ENCODE data around the gene SMAD3. TPM values are rescaled to one million over a fixed set of nuclear protein-coding genes. Genes with fewer than 3 reads are reported as not detected.

SMAD3 gene
- total and polyA plus RNA-seq, 2 donors (not counting 1 experiment from before 2014, with no cell fraction given), result 55.9 to 163 TPM

DNA sequence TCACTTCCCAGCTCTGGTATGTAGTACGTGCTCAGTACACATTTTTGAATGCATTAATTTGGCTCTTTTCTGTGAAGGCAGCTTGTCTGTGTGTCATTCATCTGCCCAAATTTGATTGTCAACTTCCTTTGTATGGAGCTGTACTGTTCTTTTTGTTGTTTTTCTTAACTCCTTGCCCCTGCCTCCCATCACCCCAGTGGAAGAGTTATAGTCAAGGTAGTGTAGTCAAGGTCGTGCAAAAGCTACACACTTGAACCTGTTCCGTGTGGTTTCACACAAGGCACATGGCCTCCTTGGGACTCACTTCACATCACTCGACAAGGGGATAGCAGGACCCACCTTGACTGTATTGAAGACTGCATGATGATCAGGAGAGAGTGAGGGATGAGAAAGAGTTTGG lies 37.6 kb downstream of the SMAD3 start:
- H3K27ac Mint-ChIP-seq, result no peak overlapping the region
- no peak overlapping the region for H3K9ac ChIP-seq (ENCODE audit: low read length)
- ChIA-PET CTCF (interaction anchor here (0.9 to 8.3 kb wide), 9 partner anchors 10 to 156 kb away, joined by 3 to 109 read pairs (median 4); partner anchors contain the start of gene SMAD3), POLR2A (interaction anchor here (0.7 to 4.4 kb wide), 7 partner anchors 10 to 37 kb away, joined by 3 to 40 read pairs (median 4); partner anchors contain the start of gene SMAD3)
- no peaks in the 10 kb centered on the region for H3K27me3 ChIP-seq (replicated peaks in 1 of 4; ENCODE audit: control extremely low read depth in 1 of 4, control insufficient read depth in 3 of 4, insufficient read depth in 4 of 4, low read length in 3 of 4)
- H3K9me3 Mint-ChIP-seq (ENCODE audit: insufficient read depth), result no peaks in the 10 kb centered on the region
- H3K27me3 Mint-ChIP-seq, result no peaks in the 10 kb centered on the region
- intact Hi-C loops (cut with micrococcal nuclease), result no loop called here
- peaks cover 20% of the 10 kb centered on the region for H3K4me1 Mint-ChIP-seq
- H3K27ac ChIP-seq (ENCODE audit: low read length in 2 of 2), result peak overlapping the region; percentile 97 to 98
- H3K4me1 ChIP-seq (ENCODE audit: control insufficient read depth in 2 of 2, insufficient read depth in 2 of 2, low read length in 2 of 2), result peaks cover 97 to 99% of the 10 kb centered on the region in 2 donors
- DNase-seq (no peak), ATAC-seq (ENCODE audit: low read depth) (no peak)
- H3K79me2 ChIP-seq (ENCODE audit: control insufficient read depth, insufficient read depth, low read length), result peaks cover 99% of the 10 kb centered on the region
- H3K9me3 ChIP-seq (ENCODE audit: control extremely low read depth in 1 of 3, control insufficient read depth in 2 of 3, insufficient read depth in 1 of 3, low read length in 2 of 3), result no peaks in the 10 kb centered on the region
- H4K20me1 ChIP-seq (ENCODE audit: control insufficient read depth, insufficient read depth, low read length, poor library complexity, severe bottlenecking), result no peaks in the 10 kb centered on the region
- TF ChIP-seq, protein P1, sequence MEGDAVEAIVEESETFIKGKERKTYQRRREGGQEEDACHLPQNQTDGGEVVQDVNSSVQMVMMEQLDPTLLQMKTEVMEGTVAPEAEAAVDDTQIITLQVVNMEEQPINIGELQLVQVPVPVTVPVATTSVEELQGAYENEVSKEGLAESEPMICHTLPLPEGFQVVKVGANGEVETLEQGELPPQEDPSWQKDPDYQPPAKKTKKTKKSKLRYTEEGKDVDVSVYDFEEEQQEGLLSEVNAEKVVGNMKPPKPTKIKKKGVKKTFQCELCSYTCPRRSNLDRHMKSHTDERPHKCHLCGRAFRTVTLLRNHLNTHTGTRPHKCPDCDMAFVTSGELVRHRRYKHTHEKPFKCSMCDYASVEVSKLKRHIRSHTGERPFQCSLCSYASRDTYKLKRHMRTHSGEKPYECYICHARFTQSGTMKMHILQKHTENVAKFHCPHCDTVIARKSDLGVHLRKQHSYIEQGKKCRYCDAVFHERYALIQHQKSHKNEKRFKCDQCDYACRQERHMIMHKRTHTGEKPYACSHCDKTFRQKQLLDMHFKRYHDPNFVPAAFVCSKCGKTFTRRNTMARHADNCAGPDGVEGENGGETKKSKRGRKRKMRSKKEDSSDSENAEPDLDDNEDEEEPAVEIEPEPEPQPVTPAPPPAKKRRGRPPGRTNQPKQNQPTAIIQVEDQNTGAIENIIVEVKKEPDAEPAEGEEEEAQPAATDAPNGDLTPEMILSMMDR (IDR thresholded peaks at IDR 0.05), result no peak
- no peak for TF ChIP-seq EZH2 (IDR thresholded peaks at IDR 0.05; ENCODE audit: borderline replicate concordance, insufficient read depth, low read depth, low read length, poor library complexity, severe bottlenecking)
- H2AFZ ChIP-seq (ENCODE audit: insufficient read depth, low read depth, low read length, poor library complexity, severe bottlenecking), result no peak overlapping the region
- H3K4me3 Mint-ChIP-seq, result no peak overlapping the region
- H3K4me2 ChIP-seq (replicated peaks; ENCODE audit: low read depth, low read length, poor library complexity, severe bottlenecking), result peak overlapping the region; percentile 72
- WGBS (ENCODE audit: insufficient coverage), result 100% methylated on average over 1 of the region's 4 CpGs
- peaks cover 2 to 29% of the 10 kb centered on the region in 2 experiments for H3K36me3 ChIP-seq (replicated peaks in 1 of 2; ENCODE audit: control extremely low read depth in 1 of 2, control insufficient read depth in 1 of 2, extremely low read depth in 1 of 2, insufficient read depth in 2 of 2, low read length in 1 of 2)
- H3K4me3 ChIP-seq (ENCODE audit: control extremely low read depth in 1 of 5, extremely low read depth in 1 of 5, insufficient read depth in 1 of 5, low read depth in 2 of 5, low read length in 4 of 5), result no peak overlapping the region

DNA sequence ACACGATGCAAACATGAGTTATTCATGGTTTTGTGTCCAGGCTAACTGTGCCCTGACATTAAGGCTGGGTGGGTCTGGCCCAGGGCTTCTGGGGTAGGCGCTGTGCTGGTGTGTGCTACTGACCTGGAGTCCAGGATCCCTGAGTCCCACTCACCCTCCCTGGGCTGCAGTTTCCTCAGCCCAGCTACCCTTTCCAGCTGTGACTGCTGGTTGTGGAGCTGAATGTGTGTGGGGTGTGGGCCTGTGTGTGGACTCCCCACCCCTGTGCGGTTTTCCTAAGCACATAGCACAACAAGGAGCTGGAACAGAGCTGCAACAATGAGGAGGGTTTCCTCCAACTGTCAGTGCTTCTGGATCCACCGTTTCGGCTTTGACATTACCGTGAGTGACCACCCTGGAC lies 38.0 kb downstream of the SMAD3 start:
- Histone ChIP-seq H3K27ac (ENCODE audit: low read length in 2 of 2) (peak overlapping the region; percentile 97 to 98), H2AFZ (ENCODE audit: insufficient read depth, low read depth, low read length, poor library complexity, severe bottlenecking) (no peak overlapping the region), H3K9me3 (ENCODE audit: control extremely low read depth in 1 of 3, control insufficient read depth in 2 of 3, insufficient read depth in 1 of 3, low read length in 2 of 3) (no peaks in the 10 kb centered on the region), H3K27me3 (replicated peaks in 1 of 4; ENCODE audit: control extremely low read depth in 1 of 4, control insufficient read depth in 3 of 4, insufficient read depth in 4 of 4, low read length in 3 of 4) (no peaks in the 10 kb centered on the region), H3K79me2 (ENCODE audit: control insufficient read depth, insufficient read depth, low read length) (peaks cover 99% of the 10 kb centered on the region), H3K4me3 (ENCODE audit: control extremely low read depth in 1 of 5, extremely low read depth in 1 of 5, insufficient read depth in 1 of 5, low read depth in 2 of 5, low read length in 4 of 5) (no peak overlapping the region), H3K4me2 (replicated peaks; ENCODE audit: low read depth, low read length, poor library complexity, severe bottlenecking) (peak overlapping the region; percentile 72), H3K9ac (ENCODE audit: low read length) (peak overlapping the region; percentile 8), H4K20me1 (ENCODE audit: control insufficient read depth, insufficient read depth, low read length, poor library complexity, severe bottlenecking) (no peaks in the 10 kb centered on the region), H3K36me3 (replicated peaks in 1 of 2; ENCODE audit: control extremely low read depth in 1 of 2, control insufficient read depth in 1 of 2, extremely low read depth in 1 of 2, insufficient read depth in 2 of 2, low read length in 1 of 2) (peaks cover 2 to 29% of the 10 kb centered on the region in 2 experiments), H3K4me1 (ENCODE audit: control insufficient read depth in 2 of 2, insufficient read depth in 2 of 2, low read length in 2 of 2) (peaks cover 98 to 99% of the 10 kb centered on the region in 2 donors)
- intact Hi-C loops (cut with micrococcal nuclease), result no loop called here
- Mint-ChIP-seq H3K4me3 (no peak overlapping the region), H3K9me3 (ENCODE audit: insufficient read depth) (no peaks in the 10 kb centered on the region), H3K27me3 (no peaks in the 10 kb centered on the region), H3K4me1 (peaks cover 16% of the 10 kb centered on the region), H3K27ac (peak overlapping the region; percentile 87)
- WGBS (ENCODE audit: insufficient coverage), result 53% methylated on average over 5 of the region's 6 CpGs
- ChIA-PET POLR2A (interaction anchor here (0.8 to 4.4 kb wide), 3 partner anchors 15 to 21 kb away, joined by 3 to 40 read pairs (median 4); no protein-coding TSS in a partner anchor), CTCF (interaction anchor here (0.9 to 8.3 kb wide), 10 partner anchors 11 to 157 kb away, joined by 3 to 109 read pairs (median 4); partner anchors contain the start of gene SMAD3)
- ATAC-seq (ENCODE audit: low read depth), result no peak
- no peak for TF ChIP-seq EZH2 (IDR thresholded peaks at IDR 0.05; ENCODE audit: borderline replicate concordance, insufficient read depth, low read depth, low read length, poor library complexity, severe bottlenecking)
- TF ChIP-seq, protein P1 (IDR thresholded peaks at IDR 0.05), result no peak
- DNase-seq, result no peak
